Hepatic stellate cell (primary cell): ENCODE data around the gene MACROD2.

Experiments
- DNase-seq: peaks from one replicate; pipeline ENCODE4 v3.0.0; 2011; ENCODE audit warnings: low spot score

MACROD2 gene

GRCh38 chr20:15542655-15543054, 1547.3 kb downstream of the MACROD2 start:
- no peak for DNase-seq

- DNase-seq = no peak
Measured at GRCh38 chr20:15544742-15545141, 1549.4 kb downstream of the MACROD2 start.

GRCh38 chr20:15546525-15547023, 1551.3 kb downstream of the MACROD2 start:
- no peak for DNase-seq

GRCh38 chr20:15547119-15547518, 1551.8 kb downstream of the MACROD2 start:
- no peak for DNase-seq

GRCh38 chr20:15550116-15550870, 1555.0 kb downstream of the MACROD2 start:
- DNase-seq = no peak

- no peak for DNase-seq
Measured at GRCh38 chr20:15555913-15556312, 1560.6 kb downstream of the MACROD2 start.

- no peak for DNase-seq
Measured at GRCh38 chr20:15556869-15557268, 1561.6 kb downstream of the MACROD2 start.

GRCh38 chr20:15561070-15561569, 1565.8 kb downstream of the MACROD2 start:
- no peak for DNase-seq

GRCh38 chr20:15561707-15562404, 1566.5 kb downstream of the MACROD2 start:
- no peak for DNase-seq

GRCh38 chr20:15563836-15564235, 1568.5 kb downstream of the MACROD2 start:
- DNase-seq = no peak

GRCh38 chr20:15564981-15565380, 1569.7 kb downstream of the MACROD2 start:
- DNase-seq = no peak

GRCh38 chr20:15565786-15566185, 1570.5 kb downstream of the MACROD2 start:
- no peak for DNase-seq

- no peak for DNase-seq
Measured at GRCh38 chr20:15567219-15567618, 1571.9 kb downstream of the MACROD2 start.

GRCh38 chr20:15570156-15570555, 1574.8 kb downstream of the MACROD2 start:
- no peak for DNase-seq

GRCh38 chr20:15571056-15571455, 1575.7 kb downstream of the MACROD2 start:
- no peak for DNase-seq

GRCh38 chr20:15575255-15575654, 1579.9 kb downstream of the MACROD2 start:
- no peak for DNase-seq

- peak; percentile 8 for DNase-seq
Measured at GRCh38 chr20:15576411-15576810, 1581.1 kb downstream of the MACROD2 start.

GRCh38 chr20:15578113-15578512, 1582.8 kb downstream of the MACROD2 start:
- no peak for DNase-seq

- no peak for DNase-seq
Measured at GRCh38 chr20:15579688-15580087, 1584.4 kb downstream of the MACROD2 start.

- DNase-seq = no peak
Measured at GRCh38 chr20:15582146-15582760, 1586.9 kb downstream of the MACROD2 start.

- no peak for DNase-seq
Measured at GRCh38 chr20:15584507-15584906, 1589.2 kb downstream of the MACROD2 start.

- DNase-seq = no peak
Measured at GRCh38 chr20:15593081-15593480, 1597.8 kb downstream of the MACROD2 start.
